NCI-H146 treated with DMSO at 0.1 percent for 48 hours (cell line): ENCODE data around the gene DNAH11.

Source experiments
- DNase-seq: peaks from one replicate; lab custom pipeline; 2025; ENCODE audit not compliant: unreplicated experiment; lab: John Stamatoyannopoulos, UW

The DNAH11 gene

GRCh38 chr7:21547501-21547900, 4.7 kb downstream of the DNAH11 start:
- DNase-seq = no peak

DNA sequence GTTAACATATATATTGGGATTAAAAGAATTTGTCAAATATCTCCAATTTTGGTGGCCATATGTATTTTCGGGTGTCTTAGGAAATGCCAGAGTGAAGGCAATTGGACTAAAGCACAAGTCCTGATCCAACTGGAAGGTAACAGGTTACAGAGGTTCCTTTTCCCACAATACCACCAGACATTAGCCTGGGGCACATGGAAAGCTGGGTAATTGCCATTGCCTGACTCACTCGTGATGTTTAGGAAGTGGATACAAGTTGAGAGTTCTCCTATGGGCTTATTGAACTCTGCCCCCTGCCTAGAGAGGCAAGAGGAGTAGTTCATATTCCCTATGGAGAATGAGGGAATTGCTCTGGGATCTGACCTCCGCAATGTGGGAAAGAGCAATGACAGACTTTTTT, 5.7 kb downstream of the DNAH11 start:
- no peak for DNase-seq

DNA sequence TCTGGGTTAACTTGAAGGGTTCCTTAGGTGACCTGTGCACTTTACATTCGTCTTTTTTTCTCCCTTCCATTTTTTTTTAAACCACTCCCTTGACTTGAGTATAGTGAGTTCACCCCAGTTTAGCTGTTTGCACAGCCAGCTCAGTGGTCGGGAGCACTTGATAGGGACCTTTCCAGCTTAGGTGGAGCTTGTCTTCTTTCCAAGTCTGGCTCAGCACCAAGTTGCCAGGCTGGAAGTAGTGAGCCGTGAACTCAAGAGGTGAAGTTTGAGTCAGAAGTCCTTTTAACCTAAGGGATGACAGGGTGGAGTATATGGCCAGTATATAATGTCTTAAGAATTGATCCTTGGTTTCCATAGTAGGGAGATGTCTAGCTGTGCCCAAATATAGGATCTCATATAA, 7.2 kb downstream of the DNAH11 start:
- no peak for DNase-seq

DNA sequence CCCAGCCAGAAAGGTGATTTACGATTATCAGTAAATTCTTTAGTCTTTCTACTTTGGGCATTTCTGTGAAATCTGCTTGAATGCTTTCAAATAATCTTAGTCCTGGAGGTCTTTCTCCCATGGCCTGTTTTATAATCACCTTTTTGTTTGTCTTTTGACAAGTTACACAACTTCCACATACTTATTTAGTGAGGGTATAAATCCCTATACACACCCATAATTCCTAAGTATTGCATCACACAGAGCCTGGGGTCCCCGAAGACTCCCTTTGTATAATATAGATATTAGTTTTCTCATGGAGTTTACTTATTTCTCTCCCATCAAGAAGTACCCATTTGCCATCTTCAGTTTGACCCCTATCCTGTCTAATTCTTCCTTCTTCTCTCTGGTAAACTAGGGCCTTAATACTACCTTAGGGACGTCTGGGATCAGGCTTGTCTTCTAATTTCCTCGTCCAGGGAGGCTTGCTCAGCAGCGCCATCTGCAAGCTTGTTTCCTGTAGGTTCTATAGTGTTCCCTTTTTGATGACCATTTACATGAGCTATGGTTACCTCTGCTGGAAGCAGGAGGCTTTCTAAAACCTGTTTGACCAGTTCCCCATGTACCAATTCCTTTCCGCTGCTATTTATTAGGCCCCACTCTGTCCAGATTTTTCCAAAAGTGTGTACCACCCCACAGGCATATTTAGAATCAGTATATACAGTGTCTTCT, 8.1 kb downstream of the DNAH11 start:
- no peak for DNase-seq

DNA sequence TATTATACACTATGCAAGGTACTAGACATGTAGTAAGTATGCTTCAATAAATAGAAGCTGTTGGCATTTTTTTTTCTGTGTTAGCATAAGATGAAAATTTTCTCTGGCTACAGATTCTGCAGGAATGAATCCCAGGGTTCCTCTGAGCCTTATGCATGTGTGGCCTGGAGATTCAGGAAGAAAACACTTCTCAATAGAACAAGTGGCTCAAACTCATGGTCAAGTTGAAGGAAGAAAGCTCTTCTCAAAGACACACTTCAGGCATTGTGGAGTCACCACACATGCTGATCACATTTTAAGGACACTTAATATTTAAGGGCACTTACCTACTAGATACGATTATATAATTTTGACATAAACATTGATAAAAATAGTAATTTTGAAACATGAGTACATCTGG, 19.5 kb downstream of the DNAH11 start:
- no peak for DNase-seq

DNA sequence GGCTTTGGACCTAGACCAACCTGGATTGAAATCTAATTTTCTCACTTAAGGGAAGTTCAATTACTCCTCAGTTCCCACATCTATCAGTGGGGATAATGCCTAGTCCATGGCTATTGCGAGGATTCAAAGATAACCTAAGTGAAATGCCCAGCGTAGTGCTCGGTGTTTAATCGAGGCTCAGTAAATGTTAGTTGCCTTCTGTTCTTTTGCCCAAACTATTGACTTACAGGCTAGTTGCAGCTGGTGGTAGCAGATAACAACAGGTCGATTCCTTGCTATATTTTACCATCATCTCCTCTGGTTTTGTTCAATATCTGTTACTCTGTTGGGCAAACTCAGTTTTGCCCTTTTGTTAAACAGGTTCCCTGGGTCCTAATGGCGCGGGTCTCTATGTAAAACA, 22.8 kb downstream of the DNAH11 start:
- no peak for DNase-seq

GRCh38 chr7:21566094-21566493, 23.3 kb downstream of the DNAH11 start:
- DNase-seq = no peak

GRCh38 chr7:21568762-21569161, 25.9 kb downstream of the DNAH11 start:
- DNase-seq = peak; percentile 27

GRCh38 chr7:21572331-21573313, 29.8 kb downstream of the DNAH11 start:
- no peak for DNase-seq

GRCh38 chr7:21579341-21580072, 36.7 kb downstream of the DNAH11 start:
- no peak for DNase-seq

- no peak for DNase-seq
Observed at GRCh38 chr7:21580073-21580521, 37.3 kb downstream of the DNAH11 start.

DNA sequence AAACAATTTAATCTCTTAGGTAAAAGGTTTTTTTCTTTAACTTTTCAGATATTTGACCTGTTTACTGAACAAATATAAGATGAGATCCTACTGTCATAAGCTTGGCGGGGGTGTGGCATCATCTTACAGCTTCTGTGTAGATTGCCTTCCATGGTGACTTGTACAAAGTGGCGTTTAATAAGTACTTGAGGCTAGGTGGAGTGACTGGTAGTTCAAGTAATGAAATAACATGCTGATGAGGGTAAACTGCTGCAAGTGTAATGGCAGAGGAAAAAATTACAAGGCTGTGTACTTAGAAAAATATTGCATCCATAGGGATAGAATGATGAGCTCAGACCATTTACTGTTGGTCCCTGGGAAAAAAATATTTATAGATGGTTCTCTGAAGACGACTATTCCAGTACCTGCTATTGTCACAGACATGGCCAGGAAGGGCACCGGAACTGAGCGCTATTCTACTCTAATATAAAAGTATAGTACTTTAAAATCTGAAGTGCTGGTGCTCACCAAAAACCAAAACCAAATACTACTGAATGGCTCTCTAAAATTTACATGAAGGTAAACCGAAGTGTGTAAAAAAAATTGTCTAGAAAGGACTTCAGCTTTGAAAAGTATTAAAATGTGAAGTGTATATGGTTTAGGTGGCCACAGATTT, 42.4 kb downstream of the DNAH11 start:
- no peak for DNase-seq

- no peak for DNase-seq
Observed at GRCh38 chr7:21587139-21587784, 44.4 kb downstream of the DNAH11 start.

- DNase-seq = no peak
Observed at GRCh38 chr7:21596801-21597200, 54.0 kb downstream of the DNAH11 start.

GRCh38 chr7:21603462-21603861, 60.6 kb downstream of the DNAH11 start:
- no peak for DNase-seq

GRCh38 chr7:21603972-21604749, 61.3 kb downstream of the DNAH11 start:
- DNase-seq = no peak

DNA sequence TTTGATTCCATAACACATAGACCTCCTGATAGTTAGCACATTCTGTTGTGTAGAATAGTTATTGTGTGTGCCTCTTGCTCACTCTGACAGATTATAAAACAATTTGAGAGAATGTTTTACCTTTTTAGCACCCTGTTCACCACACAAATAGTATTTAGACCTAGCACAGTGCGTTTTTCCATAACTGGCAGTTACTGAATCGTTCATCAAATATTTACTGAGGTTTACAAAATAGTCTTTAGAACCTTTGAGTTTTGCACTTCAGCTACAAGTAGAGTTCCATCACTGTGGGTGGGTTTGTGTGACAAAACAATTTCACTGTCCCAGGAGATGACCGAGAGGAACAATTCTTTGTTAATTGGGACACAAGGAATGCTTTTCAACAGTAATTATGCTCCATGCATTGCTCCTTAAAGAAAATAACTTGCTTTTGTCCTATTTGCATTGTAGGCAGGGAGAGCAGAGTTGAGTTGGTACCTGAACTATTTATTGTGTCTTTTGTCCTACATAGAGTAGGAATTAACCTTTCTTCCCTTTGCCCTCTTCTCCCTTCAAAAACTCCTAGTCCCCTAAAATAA, 62.3 kb downstream of the DNAH11 start:
- DNase-seq = no peak

- no peak for DNase-seq
Observed at GRCh38 chr7:21608465-21608864, 65.6 kb downstream of the DNAH11 start.

- DNase-seq = no peak
Observed at GRCh38 chr7:21611129-21611528, 68.3 kb downstream of the DNAH11 start.
